HT-29 (cell line): ENCODE measurements around the gene IGFL1. TPM values are rescaled to one million over a fixed set of nuclear protein-coding genes. Genes with fewer than 3 reads are reported as not detected.
"Not testable (repeated sequence)": the region's sequence is repeated elsewhere in the genome, so short reads cannot be mapped to it uniquely, and the experiment has no call there.

Experiments used
- DNase-seq: peaks from one replicate; pipeline ENCODE4 v3.0.0-alpha.2; 2015; ENCODE audit warnings: low spot score
- total RNA-seq: library from RNA; depleted of rRNA; stranded (reverse); fragments of >200 nt; shearing (Covaris generic); gene quantifications from 2 replicates; pipeline ENCODE4 v1.2.3, GENCODE V29; 2014; rRNA removed

Gene IGFL1
- total RNA-seq: not detected in 2 replicates

DNA sequence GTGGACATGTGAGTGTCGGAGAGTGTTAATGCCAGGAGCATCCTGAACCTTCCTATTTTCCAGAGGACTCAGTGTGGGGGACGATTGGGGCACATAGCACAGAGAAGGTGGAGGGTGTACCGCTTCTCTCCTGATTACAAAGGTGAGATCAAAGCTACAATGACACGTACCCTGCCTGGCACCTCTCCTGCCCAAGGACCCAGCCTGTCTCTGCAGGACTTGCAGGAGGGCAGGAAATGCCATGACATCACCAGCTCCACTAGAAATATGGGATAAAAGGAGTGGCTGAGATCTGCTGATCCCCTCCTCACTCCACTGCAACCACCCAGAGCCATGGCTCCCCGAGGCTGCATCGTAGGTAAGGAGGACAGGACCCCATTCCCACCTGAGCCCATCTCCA, at the start of gene IGFL1:
TSS of gene IGFL1 (plus strand) at position 301 of the 400 bp plus-strand sequence. CDS start at position 334, 33 bp downstream.
- DNase-seq: no peak

GRCh38 chr19:46180701-46181387, 48.7 kb upstream of the IGFL1 start:
- DNase-seq: peak; percentile 77

DNA sequence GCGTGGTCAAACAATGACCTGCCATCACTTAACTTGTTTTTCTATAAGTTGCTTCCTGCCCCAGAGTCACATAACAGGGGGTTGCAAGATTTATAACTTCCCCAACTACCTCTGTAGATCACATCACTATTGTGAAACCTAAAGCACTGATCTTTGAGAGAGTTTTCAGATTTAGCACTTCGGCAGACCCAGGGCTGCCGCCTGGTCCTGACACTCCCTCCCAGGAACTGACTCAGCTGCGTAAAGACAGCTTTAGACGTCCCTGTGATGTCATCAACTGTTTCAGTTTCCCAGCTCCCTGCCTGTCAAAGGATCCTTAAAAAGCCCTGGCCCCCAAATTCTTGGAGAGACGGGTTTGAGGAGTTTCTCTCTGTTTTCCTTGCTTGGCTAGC, 48.2 kb upstream of the IGFL1 start:
- peak; percentile 57 for DNase-seq

DNA sequence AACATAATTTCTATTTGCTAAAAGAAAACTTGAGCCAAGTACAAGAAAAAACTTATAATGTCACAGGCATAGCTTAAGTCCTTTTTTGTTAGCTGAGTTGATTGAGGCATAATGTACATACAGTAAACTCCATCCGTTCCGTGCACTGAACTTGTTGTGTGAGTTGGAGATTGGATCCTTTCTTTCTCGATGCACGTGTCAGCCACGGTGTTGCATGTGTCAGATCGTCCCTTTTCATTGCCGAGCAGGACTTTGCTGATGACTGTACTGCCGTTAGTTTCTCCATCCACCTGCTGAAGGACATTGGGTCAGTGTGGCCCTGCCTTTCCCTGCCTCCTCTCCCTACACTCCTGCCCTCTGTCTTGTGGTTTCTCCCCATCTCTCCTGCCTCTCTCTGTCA, 47.1 kb upstream of the IGFL1 start:
- DNase-seq: no peak

DNA sequence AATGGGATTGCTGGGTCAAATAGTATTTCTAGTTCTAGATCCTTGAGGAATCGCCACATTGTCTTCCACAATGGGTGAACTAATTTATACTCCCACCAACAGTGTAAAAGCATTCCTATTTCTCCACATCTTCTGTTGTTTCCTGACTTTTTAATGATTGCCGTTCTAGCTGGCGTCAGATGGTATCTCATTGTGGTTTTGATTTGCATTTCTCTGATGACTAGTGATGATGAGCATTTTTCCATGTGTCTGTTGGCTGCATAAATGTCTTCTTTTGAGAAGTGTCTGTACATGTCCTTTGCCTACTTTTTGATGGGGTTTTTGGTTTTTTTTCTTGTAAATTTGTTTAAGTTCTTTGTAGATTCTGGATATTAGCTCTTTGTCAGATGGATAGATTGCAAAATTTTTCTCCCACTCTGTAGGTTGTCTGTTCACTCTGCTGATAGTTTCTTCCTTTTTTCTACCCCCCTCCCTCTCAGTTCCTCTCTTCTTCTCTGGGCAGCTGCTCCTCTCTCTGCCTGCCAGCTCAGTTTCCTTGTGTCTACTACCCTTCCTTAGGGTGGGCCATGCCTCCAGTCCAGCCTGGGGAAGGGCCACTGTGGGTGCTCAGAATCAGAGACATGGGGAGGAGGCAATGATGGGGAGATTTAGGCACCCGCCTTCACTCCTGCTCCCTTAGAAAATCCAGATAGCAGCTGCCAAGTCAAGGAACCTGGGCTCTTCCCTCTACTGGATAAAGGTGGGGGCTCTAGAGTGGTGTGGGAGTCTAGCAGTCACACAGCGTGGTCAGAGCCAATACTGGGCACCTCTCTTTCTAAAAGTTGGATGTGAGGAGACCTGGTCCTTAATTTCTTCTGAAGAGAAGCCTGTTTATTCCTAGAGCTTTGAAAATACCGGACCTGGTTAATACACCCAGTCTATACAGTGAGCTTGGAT, 44.5 kb upstream of the IGFL1 start:
- not testable (repeated sequence) for DNase-seq

DNA sequence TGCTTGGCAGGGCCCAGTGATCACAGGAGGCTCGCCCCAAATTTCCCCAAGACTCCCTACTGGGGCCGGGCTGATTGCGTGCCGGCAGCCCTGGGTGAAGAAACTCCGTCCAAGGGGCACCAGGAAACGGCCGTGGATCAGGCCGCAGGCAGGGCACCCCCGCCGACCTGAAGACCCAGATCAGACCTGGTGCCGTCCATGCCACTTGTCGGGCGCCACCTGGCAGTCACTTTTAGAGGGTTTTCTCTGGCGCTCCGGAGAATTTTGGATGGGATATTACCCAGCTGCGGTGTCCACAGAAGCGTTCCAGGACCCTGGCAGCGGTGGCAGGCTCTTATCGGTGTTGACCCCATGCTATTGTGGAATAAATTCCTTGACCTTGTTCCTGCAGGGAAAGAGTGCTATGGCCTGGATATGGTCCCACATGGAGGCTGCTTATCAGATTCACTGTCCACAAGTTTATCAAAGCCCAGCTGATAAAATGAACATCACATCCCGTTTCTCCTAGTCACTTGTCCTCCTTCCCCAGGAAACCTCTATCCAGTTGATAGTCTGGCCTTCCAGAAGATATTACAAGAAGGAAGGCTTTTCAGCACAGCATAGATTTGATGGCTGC, 43.3 kb upstream of the IGFL1 start:
- no peak for DNase-seq

DNA sequence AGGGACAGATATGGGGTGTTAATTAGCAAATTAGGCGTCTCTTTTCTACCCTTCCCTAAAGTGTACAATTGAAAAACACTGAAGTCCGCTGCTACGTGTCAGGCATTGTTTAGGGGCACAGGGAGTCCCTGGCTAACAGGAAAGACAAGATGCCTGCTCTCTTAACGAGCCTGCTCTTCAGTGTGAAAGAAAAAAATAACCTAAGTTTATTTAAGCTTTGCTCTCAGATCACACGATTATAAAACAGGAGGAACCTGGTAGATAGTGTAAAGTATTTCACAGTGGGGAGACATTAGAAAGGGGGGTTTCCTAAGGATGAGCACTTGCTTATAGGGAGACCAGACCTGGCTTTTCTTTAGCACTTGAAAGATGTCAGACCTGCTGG, 42.8 kb upstream of the IGFL1 start:
- DNase-seq: no peak

GRCh38 chr19:46189971-46190888, 39.3 kb upstream of the IGFL1 start:
- DNase-seq: no peak

- no peak for DNase-seq
Measured at GRCh38 chr19:46191356-46191755, 38.2 kb upstream of the IGFL1 start.

DNA sequence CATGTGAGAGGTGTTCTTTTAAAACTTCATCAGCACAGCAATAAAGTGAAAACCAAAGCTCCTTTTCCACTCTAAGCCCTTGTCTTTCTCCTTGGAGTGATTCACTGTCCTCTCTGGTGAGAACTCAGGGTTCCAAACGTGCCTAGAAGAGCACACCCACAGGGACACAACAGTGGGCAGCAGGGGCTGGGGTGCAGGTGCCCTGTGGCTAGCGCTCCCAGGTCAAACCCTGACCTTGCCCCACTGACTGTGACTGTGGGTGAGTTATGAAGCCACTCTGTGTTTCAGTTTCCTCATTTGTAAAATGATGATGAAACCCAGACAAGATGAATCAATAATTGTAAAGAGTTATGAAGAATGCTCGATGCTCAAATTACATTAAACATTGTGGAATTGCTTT, 37.6 kb upstream of the IGFL1 start:
- no peak for DNase-seq

DNA sequence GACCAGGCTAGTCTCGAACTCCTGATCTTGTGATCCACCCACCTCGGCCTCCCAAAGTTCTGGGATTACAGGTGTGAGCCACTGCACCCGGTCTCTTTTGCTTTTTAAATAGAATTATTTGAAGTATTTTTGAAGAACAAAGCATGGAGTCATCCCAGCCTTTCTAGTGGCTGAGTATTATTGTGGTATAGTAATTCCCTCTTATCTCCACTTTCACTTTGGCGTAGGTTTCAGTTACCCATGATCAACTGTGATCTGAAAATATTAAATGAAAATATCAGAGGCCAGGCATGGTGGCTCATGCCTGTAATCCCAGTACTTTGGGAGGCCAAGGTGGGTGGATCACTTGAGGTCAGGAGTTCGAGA, 36.9 kb upstream of the IGFL1 start:
- not testable (repeated sequence) for DNase-seq

- peak; percentile 80 for DNase-seq
Measured at GRCh38 chr19:46192992-46193650, 36.4 kb upstream of the IGFL1 start.

- no peak for DNase-seq
Measured at GRCh38 chr19:46193678-46194077, 35.9 kb upstream of the IGFL1 start.

GRCh38 chr19:46195104-46195503, 34.4 kb upstream of the IGFL1 start:
- no peak for DNase-seq

- not testable (repeated sequence) for DNase-seq
Measured at GRCh38 chr19:46195919-46196318, 33.6 kb upstream of the IGFL1 start.

- DNase-seq: no peak
Measured at GRCh38 chr19:46196410-46197124, 33.0 kb upstream of the IGFL1 start.

DNA sequence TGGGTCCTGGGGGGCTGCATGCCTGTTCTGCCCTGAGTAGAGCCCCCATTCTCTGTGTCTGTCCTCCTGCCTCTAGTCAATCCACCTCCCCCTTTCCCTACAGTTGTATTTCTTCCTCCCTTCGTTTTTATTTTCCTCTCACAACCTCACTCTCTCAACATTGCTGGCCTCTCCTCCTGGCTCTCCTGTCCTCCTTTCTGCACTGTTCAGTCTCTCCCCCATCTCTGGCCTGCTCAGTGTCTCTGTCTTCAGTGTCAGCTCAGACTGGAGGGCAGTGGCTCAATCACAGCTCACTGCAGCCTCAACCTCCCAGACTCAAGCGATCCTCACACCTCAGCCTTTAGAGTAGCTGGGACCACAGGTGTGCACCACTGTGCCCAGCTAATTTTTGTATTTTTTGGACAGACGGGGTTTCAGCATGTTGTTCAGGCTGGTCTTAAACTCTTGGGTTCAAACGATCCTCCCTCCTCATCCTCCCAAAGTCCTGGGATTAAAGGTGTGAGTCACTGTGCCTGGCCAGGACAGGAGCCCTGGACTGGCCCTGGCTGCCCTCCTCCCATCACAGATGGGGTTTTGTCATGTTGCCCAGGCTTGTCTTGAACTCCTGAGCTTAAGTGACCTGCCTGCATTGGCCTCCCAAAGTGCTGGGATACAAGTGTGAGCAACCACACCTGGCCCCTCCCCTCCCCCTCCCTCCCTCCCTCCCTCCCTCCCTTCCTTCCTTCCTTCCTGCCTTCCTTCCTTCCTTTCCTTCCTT, 32.0 kb upstream of the IGFL1 start:
- no peak for DNase-seq

DNA sequence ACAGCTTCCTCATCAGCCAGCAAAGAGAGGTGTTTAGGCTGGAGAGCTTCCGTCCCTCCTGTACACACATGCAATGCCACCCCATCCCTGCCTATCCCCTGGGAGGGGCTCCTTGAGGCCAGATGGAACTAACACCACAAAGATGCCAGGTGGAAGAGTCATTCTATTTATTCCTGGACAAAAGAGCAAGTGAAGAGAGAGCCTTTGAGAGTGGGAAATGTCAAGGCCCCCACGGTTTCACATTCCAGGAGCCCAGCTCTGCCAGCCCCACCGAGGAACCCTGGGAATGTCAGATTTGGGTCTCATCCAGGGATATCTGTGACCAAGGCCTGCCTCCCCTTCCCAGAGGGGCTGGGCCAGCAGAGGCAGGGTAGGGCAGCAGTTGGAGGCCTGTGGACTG, 30.8 kb upstream of the IGFL1 start:
- no peak for DNase-seq
